GM12878 (cell line): ENCODE data around the gene ADORA2B.

ENCODE experiments used
- BRCA1 ChIP-seq: IDR thresholded peaks from 2 replicates; pipeline ENCODE4 v1.6.1; 2011; ENCODE audit warnings: low read depth, low read length, improper control_type of control experiment
- CTCF ChIP-seq, 3 experiments: IDR thresholded peaks in 2 of 3; conservative IDR thresholded peaks in 1 of 3; 2 replicates each; pipeline ENCODE4 v1.5.1; 2011; ENCODE audit warnings: low read depth in 3 of 3, low read length in 3 of 3, mild to moderate bottlenecking in 3 of 3, control low read depth in 2 of 3, moderate library complexity in 2 of 3, inconsistent platforms in 1 of 3, mixed read lengths in 1 of 3; ENCODE audit not compliant: control insufficient read depth in 2 of 3, insufficient read depth in 1 of 3; ENCODE audit errors: extremely low read depth in 1 of 3
- EP300 ChIP-seq, 2 experiments: fragments of 150-350 bp in 1 of 2; IDR thresholded peaks; 2 replicates each; pipeline ENCODE4 v1.6.1; 2011 to 2012; ENCODE audit warnings: low read depth in 2 of 2, low read length in 2 of 2, borderline replicate concordance in 1 of 2, improper control_type of control experiment in 1 of 2, inconsistent platforms in 1 of 2; ENCODE audit not compliant: control insufficient read depth in 1 of 2
- EZH2 ChIP-seq: IDR thresholded peaks from 2 replicates; pipeline ENCODE4 v1.6.1; 2012; ENCODE audit warnings: low read depth, mild to moderate bottlenecking, control low read depth, inconsistent platforms, low read length, borderline replicate concordance; ENCODE audit not compliant: control insufficient read depth
- IKZF1 ChIP-seq: fragments of 450-650 bp; conservative IDR thresholded peaks from 2 replicates; pipeline ENCODE4 v1.6.1; 2017; ENCODE audit warnings: antibody characterized with exemption, mild to moderate bottlenecking
- JUND ChIP-seq: IDR thresholded peaks from 2 replicates; pipeline ENCODE4 v1.6.1; 2012; ENCODE audit warnings: low read depth, mild to moderate bottlenecking, low read length, improper control_type of control experiment, moderate library complexity
- MTA3 ChIP-seq: IDR thresholded peaks from 2 replicates; pipeline ENCODE4 v1.6.1; 2012; ENCODE audit warnings: low read length, inconsistent platforms, borderline replicate concordance
- NFIC ChIP-seq: IDR thresholded peaks from 2 replicates; pipeline ENCODE4 v1.6.1; 2012; ENCODE audit warnings: low read depth, mild to moderate bottlenecking, inconsistent platforms, low read length, moderate library complexity
- PBX3 ChIP-seq: IDR thresholded peaks from 2 replicates; pipeline ENCODE4 v1.6.1; 2011; ENCODE audit warnings: mild to moderate bottlenecking, low read depth, low read length, moderate library complexity; ENCODE audit not compliant: insufficient replicate concordance
- POLR2A ChIP-seq: IDR thresholded peaks from 2 replicates; pipeline ENCODE4 v1.6.1; 2011; ENCODE audit warnings: low read depth, mild to moderate bottlenecking, low read length
- POLR2AphosphoS5 ChIP-seq: IDR thresholded peaks from 2 replicates; pipeline ENCODE4 v1.6.1; 2011; ENCODE audit warnings: mild to moderate bottlenecking, low read length, inconsistent platforms
- USF1 ChIP-seq: IDR thresholded peaks from 2 replicates; pipeline ENCODE4 v1.6.1; 2011; ENCODE audit warnings: borderline replicate concordance, low read depth, mild to moderate bottlenecking, moderate library complexity, mixed read lengths, low read length; ENCODE audit not compliant: insufficient read depth; ENCODE audit errors: extremely low read length
- USF2 ChIP-seq: IDR thresholded peaks from 2 replicates; pipeline ENCODE4 v1.6.1; 2011; ENCODE audit warnings: low read depth, low read length, improper control_type of control experiment, borderline replicate concordance
- ZNF274 ChIP-seq: IDR thresholded peaks from one replicate; pipeline ENCODE4 v1.8.0; 2011; ENCODE audit not compliant: insufficient read length, insufficient read depth

GRCh38 chr17:15951368-15952047, 6.6 kb downstream of the ADORA2B start:
- TF ChIP-seq JUND (no peak), NFIC (no peak), USF2 (no peak), ZNF274 (no peak), PBX3 (no peak), CTCF (IDR thresholded peaks at IDR 0.05 in 2 of 3, conservative IDR thresholded peaks at IDR 0.05 in 1 of 3; ENCODE audit: control insufficient read depth in 2 of 3, extremely low read depth in 1 of 3, insufficient read depth in 1 of 3, low read depth in 3 of 3, low read length in 3 of 3) (no peak), MTA3 (no peak), EP300 (IDR thresholded peaks at IDR 0.05; ENCODE audit: borderline replicate concordance in 1 of 2, control insufficient read depth in 1 of 2, low read depth in 2 of 2, low read length in 2 of 2) (no peak), IKZF1 (no peak), POLR2A (no peak), USF1 (no peak), BRCA1 (no peak), EZH2 (no peak), POLR2AphosphoS5 (no peak)
